Mesothelial cell of epicardium (in vitro differentiated cells): ENCODE data around the gene MYO3A. TPM values are rescaled to one million over a fixed set of nuclear protein-coding genes. Genes with fewer than 3 reads are reported as not detected.
"Not testable (repeated sequence)": the region's sequence is repeated elsewhere in the genome, so short reads cannot be mapped to it uniquely, and the experiment has no call there.

Experiments used
- DNase-seq, 2 experiments: peaks; one replicate each; pipeline ENCODE4 v3.0.0; 2021; ENCODE audit warnings: low spot score in 2 of 2; ENCODE audit not compliant: unreplicated experiment in 2 of 2
- H3K27ac Mint-ChIP-seq: 2 replicates; pipeline ENCODE4 v1.8.0; 2021; ENCODE audit warnings: mixed read lengths
- H3K27me3 Mint-ChIP-seq: 2 replicates; pipeline ENCODE4 v1.8.0; 2021; ENCODE audit warnings: low read depth, mixed read lengths
- H3K36me3 Mint-ChIP-seq: 2 replicates; pipeline ENCODE4 v1.8.0; 2021; ENCODE audit warnings: mixed read lengths
- H3K4me1 Mint-ChIP-seq: 2 replicates; pipeline ENCODE4 v1.8.0; 2021; ENCODE audit warnings: mixed read lengths
- H3K4me3 Mint-ChIP-seq: 2 replicates; pipeline ENCODE4 v1.8.0; 2021; ENCODE audit warnings: mild to moderate bottlenecking, moderate library complexity, mixed read lengths
- H3K9me3 Mint-ChIP-seq: 2 replicates; pipeline ENCODE4 v1.8.0; 2021; ENCODE audit warnings: mixed read lengths
- CTCF ChIP-seq: fragments of 200-600 bp; sonication (generic); IDR thresholded peaks from one replicate; pipeline ENCODE4 v1.5.0; 2021; ENCODE audit warnings: antibody characterized with exemption; ENCODE audit not compliant: unreplicated experiment
- total RNA-seq: library from RNA; stranded (reverse); gene quantifications from 3 replicates; pipeline ENCODE4 v1.2.1, GENCODE V29; 2021

Gene MYO3A
- total RNA-seq, 1 donor from 2014 or later, result 4.7 TPM

DNA sequence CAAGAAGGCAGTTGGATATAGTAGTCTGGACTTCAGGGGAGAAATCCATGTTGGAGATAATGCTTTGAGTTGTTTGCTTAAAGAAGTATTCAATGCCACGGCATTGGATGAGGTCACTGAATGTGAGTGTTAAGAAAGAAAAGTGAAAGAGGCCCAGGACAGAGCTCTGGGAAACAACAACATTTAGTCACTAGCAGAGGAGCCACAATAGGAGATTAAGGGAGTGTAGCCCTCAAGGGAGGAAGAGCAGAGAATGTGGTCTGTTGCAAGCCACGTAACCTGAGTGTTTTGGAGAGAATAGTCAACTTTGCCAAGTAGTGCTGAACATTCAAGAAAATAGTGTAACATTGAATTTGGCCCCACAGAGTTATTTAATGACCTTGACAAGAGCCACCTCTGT lies 114.7 kb downstream of the MYO3A start:
- Mint-ChIP-seq H3K4me1 (peaks cover 12% of the 10 kb centered on the region), H3K9me3 (peaks cover under 1% of the 10 kb centered on the region), H3K36me3 (no peaks in the 10 kb centered on the region), H3K27ac (no peak overlapping the region), H3K27me3 (no peaks in the 10 kb centered on the region), H3K4me3 (no peak overlapping the region)
- TF ChIP-seq CTCF, result no peak
- DNase-seq, result no peak

GRCh38 chr10:26052326-26052725 lies 118.3 kb downstream of the MYO3A start:
- peaks cover 19% of the 10 kb centered on the region for H3K9me3 Mint-ChIP-seq
- H3K27ac Mint-ChIP-seq, result no peak overlapping the region

GRCh38 chr10:26057466-26057865 lies 123.4 kb downstream of the MYO3A start:
- no peak overlapping the region for H3K27ac Mint-ChIP-seq
- H3K4me1 Mint-ChIP-seq, result no peaks in the 10 kb centered on the region
- peaks cover 19% of the 10 kb centered on the region for H3K9me3 Mint-ChIP-seq
- TF ChIP-seq CTCF, result no peak
- H3K36me3 Mint-ChIP-seq, result no peaks in the 10 kb centered on the region
- no peak overlapping the region for H3K4me3 Mint-ChIP-seq
- peaks cover 2% of the 10 kb centered on the region for H3K27me3 Mint-ChIP-seq
- no peak for DNase-seq

More at GRCh38 chr10:26052326-26052725, 118.3 kb downstream of the MYO3A start:
- TF ChIP-seq CTCF, result no peak
- no peaks in the 10 kb centered on the region for H3K36me3 Mint-ChIP-seq
- DNase-seq, result no peak
- peaks cover 2% of the 10 kb centered on the region for H3K27me3 Mint-ChIP-seq
- no peak overlapping the region for H3K4me3 Mint-ChIP-seq
- peaks cover 4% of the 10 kb centered on the region for H3K4me1 Mint-ChIP-seq

- no peak for TF ChIP-seq CTCF
- Mint-ChIP-seq H3K4me3 (no peak overlapping the region), H3K36me3 (no peaks in the 10 kb centered on the region)
These were observed 130.1 kb downstream of the MYO3A start for GRCh38 chr10:26064106-26064505.

DNA sequence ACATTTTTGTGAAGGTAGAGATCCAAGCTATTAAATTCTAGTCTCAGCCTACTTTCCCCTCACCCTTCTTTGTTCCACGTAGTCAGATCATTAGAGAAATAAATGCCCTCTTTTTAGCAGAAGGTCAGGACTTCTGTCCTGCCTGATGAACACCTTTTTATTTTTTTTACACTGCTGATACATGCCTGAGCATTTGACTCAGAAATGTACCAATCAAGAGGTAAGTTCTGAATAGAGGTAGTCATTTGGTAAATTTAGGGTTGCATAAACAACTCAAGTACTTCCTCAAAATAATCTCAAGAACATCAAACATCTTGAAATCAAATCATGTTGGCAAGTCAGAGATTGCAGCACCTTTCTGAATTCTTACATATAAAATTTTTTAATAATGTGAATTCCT lies 133.7 kb downstream of the MYO3A start:
- H3K27me3 Mint-ChIP-seq, result no peaks in the 10 kb centered on the region
- peaks cover 2% of the 10 kb centered on the region for H3K36me3 Mint-ChIP-seq
- H3K9me3 Mint-ChIP-seq, result peaks cover 7% of the 10 kb centered on the region
- TF ChIP-seq CTCF, result no peak
- H3K4me1 Mint-ChIP-seq, result peaks cover 6% of the 10 kb centered on the region
- H3K27ac Mint-ChIP-seq, result no peak overlapping the region
- no peak for DNase-seq
- no peak overlapping the region for H3K4me3 Mint-ChIP-seq

More at GRCh38 chr10:26064106-26064505, 130.1 kb downstream of the MYO3A start:
- no peaks in the 10 kb centered on the region for H3K9me3 Mint-ChIP-seq
- H3K4me1 Mint-ChIP-seq, result peaks cover 6% of the 10 kb centered on the region
- no peaks in the 10 kb centered on the region for H3K27me3 Mint-ChIP-seq
- no peak overlapping the region for H3K27ac Mint-ChIP-seq
- no peak for DNase-seq

DNA sequence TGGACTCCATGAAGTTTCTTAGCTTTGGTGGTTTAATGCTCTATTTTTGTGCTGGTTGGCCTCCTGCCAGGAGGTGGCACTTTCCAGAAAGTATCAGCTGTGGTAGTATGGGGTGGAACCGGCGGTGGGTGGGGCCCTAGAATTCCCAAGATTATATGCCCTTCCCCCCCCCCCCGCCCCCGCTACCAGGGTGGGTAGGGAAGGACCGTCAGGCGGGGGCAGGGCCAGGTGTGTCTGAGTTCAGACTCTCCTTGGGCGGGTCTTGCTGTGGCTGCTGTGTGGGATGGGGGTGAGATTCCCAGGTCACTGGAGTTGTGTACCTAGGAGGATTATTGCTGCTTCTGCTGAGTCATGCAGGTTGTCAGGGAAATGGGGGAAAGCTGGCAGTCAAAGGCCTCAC lies 146.9 kb downstream of the MYO3A start:
- H3K27ac Mint-ChIP-seq, H3K4me1 Mint-ChIP-seq, H3K4me3 Mint-ChIP-seq, H3K36me3 Mint-ChIP-seq, H3K27me3 Mint-ChIP-seq, DNase-seq: not testable (repeated sequence)
- H3K9me3 Mint-ChIP-seq, result peaks cover 31% of the 10 kb centered on the region
